Esophagus squamous epithelium (tissue), 5 donors: Measurements from ENCODE around the gene PANK4. TPM values are rescaled to one million over a fixed set of nuclear protein-coding genes. Genes with fewer than 3 reads are reported as not detected.

Experiments
- DNase-seq: peaks from one replicate; lab custom pipeline; 2025; lab: John Stamatoyannopoulos, UW
- H3K27ac ChIP-seq, 4 donors: fragments of 200-600 bp; sonication (generic); one replicate each; pipeline ENCODE4 v1.5.1; 2016 to 2019; ENCODE audit warnings: mild to moderate bottlenecking in 1 of 4
- H3K27me3 ChIP-seq, 4 donors: fragments of 200-600 bp; sonication (generic); 1 replicate in 3 of 4; 2 replicates in 1 of 4; pipeline versions ENCODE4 v1.5.1 to v1.6.0; 2017 to 2021; ENCODE audit warnings: antibody characterized with exemption in 1 of 4
- H3K36me3 ChIP-seq, 3 donors: fragments of 200-600 bp; sonication (generic); one replicate each; pipeline ENCODE4 v1.5.1; 2016 to 2019
- H3K4me1 ChIP-seq, 3 donors: fragments of 200-600 bp; sonication (generic); one replicate each; pipeline ENCODE4 v1.5.1; 2017 to 2019
- H3K4me3 ChIP-seq, 4 donors: fragments of 200-600 bp; sonication (generic); 1 replicate in 3 of 4; 2 replicates in 1 of 4; pipeline ENCODE4 v1.5.1; 2016 to 2019; ENCODE audit warnings: mild to moderate bottlenecking in 2 of 4, moderate library complexity in 1 of 4
- H3K9me3 ChIP-seq, 3 donors: fragments of 200-600 bp; sonication (generic); one replicate each; pipeline ENCODE4 v1.5.1; 2016 to 2019
- CTCF ChIP-seq, 6 experiments: fragments of 450-650 bp in 4 of 6; fragments of 200-600 bp in 2 of 6; sonication (generic) in 2 of 6; IDR thresholded peaks; one replicate each; pipeline ENCODE4 v1.5.1; 2016 to 2019; ENCODE audit warnings: antibody characterized with exemption in 6 of 6, mild to moderate bottlenecking in 4 of 6, moderate library complexity in 4 of 6
- POLR2A ChIP-seq, 4 donors: fragments of 450-650 bp; IDR thresholded peaks; one replicate each; pipeline ENCODE4 v1.6.1; 2017; ENCODE audit warnings: antibody characterized with exemption in 4 of 4, mild to moderate bottlenecking in 4 of 4, moderate library complexity in 3 of 4
- WGBS, 2 donors: methylation state at CpG; one replicate each; pipeline ENCODE4 v1.1.5; 2018; 5-methylcytosine and 5-hydroxymethylcytosine counted together
- intact Hi-C: fragments of 100-400 bp; cut with DNase I; formaldehyde crosslinking; loops from one replicate; pipeline ENCODE4 v1.15.0; 2022
- total RNA-seq, 4 donors: library from RNA; depleted of rRNA; stranded (reverse); fragments of >200 nt; gene quantifications; one replicate each; pipeline ENCODE4 v1.1.0, GENCODE V29; 2016
- donor health status: DM: yes; HTN: yes; CAD: no.

PANK4 gene
- total RNA-seq, 4 donors from 2014 or later = 11.8 to 29.1 (median 17.0) TPM

GRCh38 chr1:2564815-2565374, 38.5 kb upstream of the PANK4 start:
- 8 to 45% methylated on average over 6 to 12 of the region's 14 CpGs for whole genome bisulfite sequencing, 2 donors
- TF ChIP-seq POLR2A (IDR thresholded peaks at IDR 0.05) (no peak), CTCF (IDR thresholded peaks at IDR 0.05) (no peak)
- intact Hi-C loops = no loop called here
- no peak for DNase-seq
- H3K27me3 ChIP-seq = peaks cover 0 to 34% (median 0%) of the 10 kb centered on the region in 4 donors
- peaks cover 0 to under 1% (median 0%) of the 10 kb centered on the region in 3 donors for H3K4me1 ChIP-seq
- no peak overlapping the region for H3K4me3 ChIP-seq
- H3K36me3 ChIP-seq = peaks cover 2 to 40% (median 11%) of the 10 kb centered on the region in 3 donors
- H3K27ac ChIP-seq = no peak overlapping the region
- no peaks in the 10 kb centered on the region for H3K9me3 ChIP-seq

GRCh38 chr1:2564006-2564814, 37.8 kb upstream of the PANK4 start:
- Histone ChIP-seq H3K27me3 (peaks cover 0 to 30% (median 0%) of the 10 kb centered on the region in 4 donors), H3K4me1 (peaks cover 0 to 7% (median 0%) of the 10 kb centered on the region in 3 donors), H3K4me3 (no peak overlapping the region), H3K27ac (no peak overlapping the region), H3K36me3 (peaks cover 9 to 47% (median 11%) of the 10 kb centered on the region in 3 donors), H3K9me3 (no peaks in the 10 kb centered on the region)
- WGBS, 2 donors = 64 to 83% methylated on average over 6 to 9 of the region's 20 CpGs
- DNase-seq = no peak
- intact Hi-C loops = no loop called here
- TF ChIP-seq POLR2A (IDR thresholded peaks at IDR 0.05) (no peak), CTCF (IDR thresholded peaks at IDR 0.05) (no peak)

- no peaks in the 10 kb centered on the region for H3K9me3 ChIP-seq
- H3K4me3 ChIP-seq = no peak overlapping the region
- DNase-seq = no peak
- 91% methylated on average over 7 of the region's 18 CpGs; no CpG with 5 or more reads in 1 of the 2 donors for WGBS, 2 donors
- peaks cover 0 to 22% (median 0%) of the 10 kb centered on the region in 4 donors for H3K27me3 ChIP-seq
- H3K27ac ChIP-seq = no peak overlapping the region
- H3K4me1 ChIP-seq = peaks cover 0 to 17% (median 6%) of the 10 kb centered on the region in 3 donors
- no peak for TF ChIP-seq CTCF (IDR thresholded peaks at IDR 0.05)
- TF ChIP-seq POLR2A (IDR thresholded peaks at IDR 0.05) = no peak
- peaks cover 11 to 57% (median 15%) of the 10 kb centered on the region in 3 donors for H3K36me3 ChIP-seq
- intact Hi-C loops = no loop called here
These were observed 36.8 kb upstream of the PANK4 start for GRCh38 chr1:2563205-2563604.

GRCh38 chr1:2561898-2562895, 35.8 kb upstream of the PANK4 start:
- 87 to 100% methylated on average over 1 to 8 of the region's 24 CpGs for WGBS, 2 donors

More at GRCh38 chr1:2561898-2562895, 35.8 kb upstream of the PANK4 start:
- Histone ChIP-seq H3K9me3 (no peaks in the 10 kb centered on the region), H3K4me3 (no peak overlapping the region), H3K4me1 (peaks cover 6 to 27% (median 17%) of the 10 kb centered on the region in 3 donors), H3K27me3 (peaks cover 0 to 17% (median 0%) of the 10 kb centered on the region in 4 donors), H3K36me3 (peaks cover 11 to 59% (median 15%) of the 10 kb centered on the region in 3 donors), H3K27ac (no peak overlapping the region)
- intact Hi-C loops = no loop called here
- TF ChIP-seq POLR2A (IDR thresholded peaks at IDR 0.05) (no peak), CTCF (IDR thresholded peaks at IDR 0.05) (peak in 3 of 6 experiments; percentile 25 to 54 (median 35))
- DNase-seq = no peak
